ENCODE measurements around the gene NPC2.

DNA sequence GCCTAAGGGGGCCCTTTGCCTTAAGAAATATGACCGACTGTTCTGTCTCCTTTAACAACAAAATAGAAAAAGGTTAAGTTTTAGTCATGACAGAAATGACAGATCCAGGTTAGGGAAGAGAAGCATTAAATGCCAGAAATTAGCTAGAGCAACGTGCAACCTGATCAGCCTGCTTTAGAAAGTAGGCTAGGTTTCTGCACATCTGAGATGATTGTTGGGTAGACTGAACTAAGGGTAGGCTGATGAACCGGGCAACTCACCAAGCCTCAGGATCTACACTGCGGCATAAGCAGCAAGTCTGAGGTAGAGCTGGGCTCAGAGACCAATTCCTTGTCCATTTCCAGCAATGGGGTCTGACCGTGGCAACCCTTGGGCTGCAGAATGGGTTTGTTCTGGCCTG is 29.4 kb downstream of the NPC2 start:
- TF ChIP-seq, protein P1, sequence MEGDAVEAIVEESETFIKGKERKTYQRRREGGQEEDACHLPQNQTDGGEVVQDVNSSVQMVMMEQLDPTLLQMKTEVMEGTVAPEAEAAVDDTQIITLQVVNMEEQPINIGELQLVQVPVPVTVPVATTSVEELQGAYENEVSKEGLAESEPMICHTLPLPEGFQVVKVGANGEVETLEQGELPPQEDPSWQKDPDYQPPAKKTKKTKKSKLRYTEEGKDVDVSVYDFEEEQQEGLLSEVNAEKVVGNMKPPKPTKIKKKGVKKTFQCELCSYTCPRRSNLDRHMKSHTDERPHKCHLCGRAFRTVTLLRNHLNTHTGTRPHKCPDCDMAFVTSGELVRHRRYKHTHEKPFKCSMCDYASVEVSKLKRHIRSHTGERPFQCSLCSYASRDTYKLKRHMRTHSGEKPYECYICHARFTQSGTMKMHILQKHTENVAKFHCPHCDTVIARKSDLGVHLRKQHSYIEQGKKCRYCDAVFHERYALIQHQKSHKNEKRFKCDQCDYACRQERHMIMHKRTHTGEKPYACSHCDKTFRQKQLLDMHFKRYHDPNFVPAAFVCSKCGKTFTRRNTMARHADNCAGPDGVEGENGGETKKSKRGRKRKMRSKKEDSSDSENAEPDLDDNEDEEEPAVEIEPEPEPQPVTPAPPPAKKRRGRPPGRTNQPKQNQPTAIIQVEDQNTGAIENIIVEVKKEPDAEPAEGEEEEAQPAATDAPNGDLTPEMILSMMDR (IDR thresholded peaks at IDR 0.05): no peak
- TF ChIP-seq POLR2A (IDR thresholded peaks at IDR 0.05): no peak

Data from lower leg skin (tissue), 3 donors.